Right cardiac atrium (tissue), 5 donors: ENCODE data around the gene TEX26. TPM values are rescaled to one million over a fixed set of nuclear protein-coding genes. Genes with fewer than 3 reads are reported as not detected.
A peak's percentile ranks its signal among the peaks of the same experiment; 100 is the strongest.

Experiments
- ATAC-seq, 2 donors: fragments of 200-7000 bp; cut with Tn5 transposase; one replicate each; pipeline versions ENCODE4 v1.8.0 to v1.9.1; 2020; ENCODE audit warnings: moderate library complexity in 2 of 2, mild to moderate bottlenecking in 1 of 2
- DNase-seq, 3 donors: peaks; one replicate each; pipeline ENCODE4 v3.0.0-alpha.2; 2020
- H3K27ac ChIP-seq: one replicate; pipeline ENCODE4 v1.5.1; 2013; ENCODE audit warnings: mild to moderate bottlenecking, low read length, control low read depth, moderate library complexity
- H3K27me3 ChIP-seq: one replicate; pipeline ENCODE4 v1.6.1; 2013; ENCODE audit not compliant: control insufficient read depth, insufficient read depth
- H3K4me1 ChIP-seq: one replicate; pipeline ENCODE4 v1.6.1; 2013; ENCODE audit warnings: low read length; ENCODE audit not compliant: control insufficient read depth, insufficient read depth
- H3K4me3 ChIP-seq: one replicate; pipeline ENCODE4 v1.5.1; 2013; ENCODE audit warnings: low read length, control low read depth
- H3K9me3 ChIP-seq: one replicate; pipeline ENCODE4 v1.6.1; 2013; ENCODE audit warnings: low read length; ENCODE audit not compliant: control insufficient read depth
- whole genome bisulfite sequencing: extraction: QIAGEN DNeasy Blood & Tissue Kit; methylation state at CpG from one replicate; pipeline ENCODE4 v1.1.7; 2013; 5-methylcytosine and 5-hydroxymethylcytosine counted together
- intact Hi-C, 4 donors: fragments of 100-400 bp; cut with DNase I; formaldehyde crosslinking; loops; one replicate each; pipeline versions ENCODE4 v1.11.0 to v1.14.0; 2022 to 2023
- polyA plus RNA-seq: library from polyadenylated mRNA; stranded (reverse); fragments of 200-250 nt; gene quantifications from one replicate; pipeline ENCODE4 v1.2.3, GENCODE V29; 2013
- total RNA-seq, 4 donors: library from RNA; stranded (reverse); fragmentation: NEBNext Ultra II Directional; extraction: Animal tissue kit (Norgen Biotek cat#: 25700); gene quantifications; one replicate each; pipeline ENCODE4 v1.2.1, GENCODE V29; 2021
- donor health status: healthy with polysubstance abuse.
- donor health status: DM: no; HTN: yes; CAD: no.
- donor health status: DM: no; HTN: no; CAD: no.
- donor health status: DM: no; HTN: yes; CAD: no; lungs with severe emphysema.
- donor health status: DM: yes; HTN: yes; CAD: no.

Gene TEX26
- total and polyA plus RNA-seq, 5 donors, result 0.27 TPM; not detected in 4

GRCh38 chr13:30943881-30944280 lies 11.4 kb downstream of the TEX26 start:
- intact Hi-C loops, result no loop called here
- no peak for DNase-seq
- Histone ChIP-seq H3K4me1 (no peaks in the 10 kb centered on the region), H3K4me3 (no peak overlapping the region), H3K27ac (no peak overlapping the region), H3K27me3 (no peaks in the 10 kb centered on the region), H3K9me3 (no peaks in the 10 kb centered on the region)
- 70% methylated on average over 3 of the region's 3 CpGs for WGBS
- ATAC-seq, result no peak

- H3K9me3 ChIP-seq, result peaks cover 1% of the 10 kb centered on the region
- no peaks in the 10 kb centered on the region for H3K27me3 ChIP-seq
- no peaks in the 10 kb centered on the region for H3K4me1 ChIP-seq
- no peak overlapping the region for H3K4me3 ChIP-seq
- intact Hi-C loops, result no loop called here
- ATAC-seq (no peak), DNase-seq (no peak)
- WGBS, result 73% methylated on average over 5 of the region's 5 CpGs
- H3K27ac ChIP-seq, result no peak overlapping the region
These were observed 24.9 kb downstream of the TEX26 start for GRCh38 chr13:30957258-30957943.

GRCh38 chr13:30959678-30960077 lies 27.2 kb downstream of the TEX26 start:
- WGBS, result 78% methylated on average over 1 of the region's 1 CpG
- ATAC-seq (no peak), DNase-seq (no peak)
- no peaks in the 10 kb centered on the region for H3K27me3 ChIP-seq
- no peak overlapping the region for H3K4me3 ChIP-seq
- peaks cover 1% of the 10 kb centered on the region for H3K9me3 ChIP-seq
- intact Hi-C loops, result no loop called here
- H3K4me1 ChIP-seq, result no peaks in the 10 kb centered on the region
- no peak overlapping the region for H3K27ac ChIP-seq

- Histone ChIP-seq H3K27me3 (no peaks in the 10 kb centered on the region), H3K4me1 (no peaks in the 10 kb centered on the region), H3K9me3 (peaks cover 1% of the 10 kb centered on the region), H3K4me3 (no peak overlapping the region), H3K27ac (no peak overlapping the region)
- intact Hi-C loops, result no loop called here
- 27% methylated on average over 5 of the region's 5 CpGs for WGBS
- ATAC-seq, result peak; percentile 59 to 80
- DNase-seq, result peak in 2 of 3 donors; percentile 26 to 62
These were observed 31.3 kb downstream of the TEX26 start for GRCh38 chr13:30963791-30964190.

GRCh38 chr13:30965380-30965779 lies 32.9 kb downstream of the TEX26 start:
- 89% methylated on average over 1 of the region's 1 CpG for WGBS
- H3K4me3 ChIP-seq, result no peak overlapping the region
- DNase-seq (no peak), ATAC-seq (no peak)
- no peaks in the 10 kb centered on the region for H3K4me1 ChIP-seq
- H3K27me3 ChIP-seq, result no peaks in the 10 kb centered on the region
- H3K27ac ChIP-seq, result no peak overlapping the region
- peaks cover 1% of the 10 kb centered on the region for H3K9me3 ChIP-seq
- intact Hi-C loops, result no loop called here

- H3K27ac ChIP-seq, result no peak overlapping the region
- H3K4me3 ChIP-seq, result no peak overlapping the region
- DNase-seq (no peak), ATAC-seq (no peak)
- intact Hi-C loops, result no loop called here
- no peaks in the 10 kb centered on the region for H3K27me3 ChIP-seq
- no peaks in the 10 kb centered on the region for H3K4me1 ChIP-seq
- H3K9me3 ChIP-seq, result peaks cover 1% of the 10 kb centered on the region
- 67% methylated on average over 3 of the region's 3 CpGs for WGBS
These were observed 33.6 kb downstream of the TEX26 start for GRCh38 chr13:30966101-30966500.

GRCh38 chr13:30968846-30969245 lies 36.4 kb downstream of the TEX26 start:
- no peaks in the 10 kb centered on the region for H3K9me3 ChIP-seq
- H3K4me1 ChIP-seq, result no peaks in the 10 kb centered on the region
- ATAC-seq (no peak), DNase-seq (no peak)
- no peak overlapping the region for H3K27ac ChIP-seq
- no peaks in the 10 kb centered on the region for H3K27me3 ChIP-seq
- H3K4me3 ChIP-seq, result no peak overlapping the region
- WGBS, result 63% methylated on average over 2 of the region's 2 CpGs
- intact Hi-C loops, result no loop called here

GRCh38 chr13:30971575-30971974 lies 39.1 kb downstream of the TEX26 start:
- ATAC-seq (no peak), DNase-seq (no peak)
- intact Hi-C loops, result no loop called here
- Histone ChIP-seq H3K4me1 (no peaks in the 10 kb centered on the region), H3K9me3 (no peaks in the 10 kb centered on the region), H3K4me3 (no peak overlapping the region), H3K27me3 (no peaks in the 10 kb centered on the region), H3K27ac (no peak overlapping the region)
- WGBS, result 72% methylated on average over 2 of the region's 2 CpGs

GRCh38 chr13:30972888-30973377 lies 40.5 kb downstream of the TEX26 start:
- WGBS, result 0% methylated on average over 1 of the region's 1 CpG
- DNase-seq, result no peak
- Histone ChIP-seq H3K4me3 (no peak overlapping the region), H3K27ac (no peak overlapping the region), H3K27me3 (no peaks in the 10 kb centered on the region), H3K4me1 (no peaks in the 10 kb centered on the region), H3K9me3 (no peaks in the 10 kb centered on the region)
- intact Hi-C loops, result no loop called here
- ATAC-seq, result no peak

GRCh38 chr13:30974350-30974749 lies 41.9 kb downstream of the TEX26 start:
- Histone ChIP-seq H3K9me3 (no peaks in the 10 kb centered on the region), H3K27me3 (no peaks in the 10 kb centered on the region), H3K4me3 (no peak overlapping the region), H3K4me1 (no peaks in the 10 kb centered on the region), H3K27ac (no peak overlapping the region)
- WGBS, result 31% methylated on average over 2 of the region's 2 CpGs
- ATAC-seq, result no peak
- no peak for DNase-seq
- intact Hi-C loops, result no loop called here

- DNase-seq (no peak), ATAC-seq (no peak)
- Histone ChIP-seq H3K4me3 (no peak overlapping the region), H3K4me1 (no peaks in the 10 kb centered on the region), H3K27me3 (peaks cover 2% of the 10 kb centered on the region), H3K27ac (no peak overlapping the region), H3K9me3 (no peaks in the 10 kb centered on the region)
- intact Hi-C loops, result no loop called here
- 74% methylated on average over 4 of the region's 4 CpGs for WGBS
These were observed 43.6 kb downstream of the TEX26 start for GRCh38 chr13:30976025-30976424.
